Measurements from ENCODE around the gene APEH.

Gene APEH

DNA sequence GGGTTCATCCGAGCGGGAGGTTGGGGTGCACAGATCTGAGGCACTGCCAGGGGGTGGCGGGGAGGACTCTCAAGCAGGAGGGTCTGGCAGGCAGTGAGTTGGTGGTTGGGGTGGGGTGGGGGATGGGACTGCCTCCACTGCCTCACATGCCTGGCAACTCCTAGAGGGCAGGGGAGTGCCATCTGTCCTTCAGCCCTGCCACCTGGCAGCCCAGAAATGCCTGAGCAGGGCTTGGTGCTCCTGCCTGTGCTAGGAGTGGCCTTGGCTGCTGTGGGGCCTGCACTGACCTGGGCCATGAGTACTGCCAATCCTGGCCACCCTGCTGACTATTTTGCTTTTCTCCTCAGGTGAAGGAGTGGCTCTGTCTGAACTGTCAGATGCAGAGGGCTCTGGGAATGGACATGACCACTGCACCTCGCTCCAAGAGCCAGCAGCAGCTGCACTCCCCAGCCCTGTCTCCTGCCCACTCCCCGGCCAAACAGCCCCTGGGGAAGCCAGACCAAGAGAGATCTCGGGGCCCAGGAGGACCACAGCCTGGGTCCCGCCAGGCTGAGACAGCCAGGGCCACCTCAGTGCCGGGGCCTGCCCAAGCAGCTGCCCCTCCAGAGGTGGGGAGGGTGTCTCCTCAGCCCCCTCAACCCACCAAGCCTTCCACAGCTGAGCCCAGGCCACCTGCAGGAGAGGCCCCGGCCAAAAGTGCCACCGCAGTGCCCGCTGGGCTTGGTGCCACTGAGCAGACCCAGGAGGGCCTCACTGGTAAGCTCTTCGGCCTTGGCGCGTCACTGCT is 32.0 kb upstream of the APEH start:
- Histone ChIP-seq H3K4me3 (ENCODE audit: insufficient read length, low read depth) (no peak overlapping the region), H3K4me1 (ENCODE audit: insufficient read depth, insufficient read length) (peaks cover 3% of the 10 kb centered on the region), H3K36me3 (ENCODE audit: insufficient read depth, insufficient read length, low read length) (no peaks in the 10 kb centered on the region), H3K27me3 (ENCODE audit: insufficient read depth, insufficient read length) (no peaks in the 10 kb centered on the region), H3K9ac (ENCODE audit: insufficient read length, low read depth) (no peak overlapping the region), H3K9me3 (ENCODE audit: insufficient read depth, low read length) (no peaks in the 10 kb centered on the region)
- DNase-seq (ENCODE audit: low read depth, low spot score), result no peak
- TF ChIP-seq SUZ12 (IDR thresholded peaks at IDR 0.05; ENCODE audit: extremely low read depth, insufficient read depth, insufficient read length) (no peak), ZNF274 (IDR thresholded peaks at IDR 0.05; ENCODE audit: low read depth, low read length) (no peak), YY1 (IDR thresholded peaks at IDR 0.05; ENCODE audit: insufficient read depth, insufficient read length) (no peak)

DNA sequence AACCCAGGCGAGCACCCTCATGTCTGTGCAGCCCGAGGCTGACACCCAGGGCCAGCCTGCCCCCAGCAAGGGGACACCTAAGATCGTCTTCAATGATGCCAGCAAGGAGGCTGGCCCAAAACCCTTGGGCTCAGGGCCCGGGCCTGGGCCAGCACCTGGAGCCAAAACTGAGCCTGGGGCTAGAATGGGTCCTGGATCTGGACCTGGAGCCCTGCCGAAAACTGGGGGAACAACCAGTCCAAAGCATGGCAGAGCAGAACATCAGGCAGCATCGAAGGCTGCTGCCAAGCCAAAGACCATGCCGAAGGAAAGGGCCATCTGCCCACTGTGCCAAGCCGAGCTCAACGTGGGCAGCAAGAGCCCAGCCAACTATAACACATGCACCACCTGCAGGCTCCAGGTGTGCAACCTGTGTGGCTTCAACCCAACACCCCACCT is 31.4 kb upstream of the APEH start:
- H3K4me3 ChIP-seq (ENCODE audit: insufficient read length, low read depth), result no peak overlapping the region
- no peak for DNase-seq (ENCODE audit: low read depth, low spot score)

DNA sequence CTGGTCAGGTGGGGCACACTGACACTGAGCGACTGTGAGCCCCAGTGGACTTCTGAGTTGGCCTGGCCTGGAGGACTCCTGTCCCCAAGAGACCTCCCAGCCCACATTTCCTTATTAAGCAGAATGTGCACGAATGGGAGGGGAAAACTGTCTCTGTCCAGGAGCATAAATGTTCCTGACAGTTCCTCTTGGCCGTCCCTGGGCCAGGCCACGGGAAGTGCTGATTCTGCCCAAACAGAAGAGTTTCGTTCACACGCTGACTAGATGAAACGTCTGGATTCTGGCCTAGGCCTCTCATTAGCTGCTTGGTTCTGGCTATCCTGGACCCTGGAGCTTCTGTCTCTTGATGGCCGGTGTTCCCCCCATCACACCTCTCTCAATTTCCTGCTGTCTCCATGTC is 29.5 kb upstream of the APEH start:
- Histone ChIP-seq H3K27me3 (ENCODE audit: insufficient read depth, insufficient read length) (no peaks in the 10 kb centered on the region), H3K9me3 (ENCODE audit: insufficient read depth, low read length) (no peaks in the 10 kb centered on the region), H3K36me3 (ENCODE audit: insufficient read depth, insufficient read length, low read length) (no peaks in the 10 kb centered on the region), H3K4me1 (ENCODE audit: insufficient read depth, insufficient read length) (peaks cover 2% of the 10 kb centered on the region), H3K9ac (ENCODE audit: insufficient read length, low read depth) (no peak overlapping the region), H3K4me3 (ENCODE audit: insufficient read length, low read depth) (no peak overlapping the region)
- DNase-seq (ENCODE audit: low read depth, low spot score), result no peak
- TF ChIP-seq YY1 (IDR thresholded peaks at IDR 0.05; ENCODE audit: insufficient read depth, insufficient read length) (no peak), SUZ12 (IDR thresholded peaks at IDR 0.05; ENCODE audit: extremely low read depth, insufficient read depth, insufficient read length) (no peak), ZNF274 (IDR thresholded peaks at IDR 0.05; ENCODE audit: low read depth, low read length) (no peak)

More for the DNA sequence above, 31.4 kb upstream of the APEH start:
- Histone ChIP-seq H3K4me1 (ENCODE audit: insufficient read depth, insufficient read length) (peaks cover 3% of the 10 kb centered on the region), H3K9me3 (ENCODE audit: insufficient read depth, low read length) (no peaks in the 10 kb centered on the region), H3K9ac (ENCODE audit: insufficient read length, low read depth) (no peak overlapping the region), H3K36me3 (ENCODE audit: insufficient read depth, insufficient read length, low read length) (no peaks in the 10 kb centered on the region), H3K27me3 (ENCODE audit: insufficient read depth, insufficient read length) (no peaks in the 10 kb centered on the region)
- TF ChIP-seq YY1 (IDR thresholded peaks at IDR 0.05; ENCODE audit: insufficient read depth, insufficient read length) (no peak), SUZ12 (IDR thresholded peaks at IDR 0.05; ENCODE audit: extremely low read depth, insufficient read depth, insufficient read length) (no peak)

DNA sequence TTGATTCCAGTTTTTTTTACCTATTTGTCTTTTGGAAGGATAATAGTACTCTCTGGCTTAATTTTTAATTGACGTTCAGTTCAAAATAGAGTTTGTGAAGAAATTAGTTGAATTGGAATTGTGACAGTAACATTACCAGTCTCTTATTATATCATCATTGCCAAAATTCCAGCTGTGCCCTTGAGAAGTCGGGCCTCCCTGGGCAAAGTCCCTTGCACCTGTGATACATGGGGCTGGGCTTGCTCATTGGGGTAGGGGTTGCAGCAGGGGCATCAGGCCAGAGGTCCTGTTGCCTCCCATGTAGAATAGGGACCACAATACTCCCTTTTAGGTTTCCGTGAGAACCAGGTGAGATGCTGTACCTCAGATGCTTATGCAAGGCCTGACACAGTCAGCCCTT is 27.9 kb upstream of the APEH start:
- no peaks in the 10 kb centered on the region for H3K27me3 ChIP-seq (ENCODE audit: insufficient read depth, insufficient read length)
- H3K9ac ChIP-seq (ENCODE audit: insufficient read length, low read depth), result no peak overlapping the region
- H3K36me3 ChIP-seq (ENCODE audit: insufficient read depth, insufficient read length, low read length), result no peaks in the 10 kb centered on the region
- H3K9me3 ChIP-seq (ENCODE audit: insufficient read depth, low read length), result no peaks in the 10 kb centered on the region
- no peak overlapping the region for H3K4me3 ChIP-seq (ENCODE audit: insufficient read length, low read depth)
- peaks cover 5% of the 10 kb centered on the region for H3K4me1 ChIP-seq (ENCODE audit: insufficient read depth, insufficient read length)
- no peak for DNase-seq (ENCODE audit: low read depth, low spot score)
- TF ChIP-seq ZNF274 (IDR thresholded peaks at IDR 0.05; ENCODE audit: low read depth, low read length), result no peak
- TF ChIP-seq YY1 (IDR thresholded peaks at IDR 0.05; ENCODE audit: insufficient read depth, insufficient read length), result no peak
- TF ChIP-seq SUZ12 (IDR thresholded peaks at IDR 0.05; ENCODE audit: extremely low read depth, insufficient read depth, insufficient read length), result no peak

DNA sequence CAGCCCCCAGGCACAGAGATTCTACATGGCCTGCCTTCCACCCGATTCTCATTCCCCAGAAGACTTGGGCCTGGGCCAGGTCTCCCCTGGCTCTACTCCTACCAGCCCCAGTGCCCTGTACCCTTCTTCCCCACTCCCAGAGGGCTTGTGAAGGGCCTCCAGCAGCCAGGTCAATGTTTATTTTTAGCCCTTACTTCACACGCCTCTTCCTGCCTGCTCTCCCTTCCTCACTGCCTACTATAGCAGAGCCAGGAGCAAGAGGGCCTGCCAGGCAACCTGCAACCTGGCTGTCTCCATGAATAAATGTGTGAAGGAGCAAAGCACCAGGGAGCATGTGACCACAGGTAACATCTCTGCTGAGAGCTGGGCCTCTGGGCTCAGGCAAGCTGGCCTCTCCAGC is 26.4 kb upstream of the APEH start:
- peaks cover 5% of the 10 kb centered on the region for H3K4me1 ChIP-seq (ENCODE audit: insufficient read depth, insufficient read length)
- no peak for DNase-seq (ENCODE audit: low read depth, low spot score)
- no peak overlapping the region for H3K9ac ChIP-seq (ENCODE audit: insufficient read length, low read depth)
- no peaks in the 10 kb centered on the region for H3K9me3 ChIP-seq (ENCODE audit: insufficient read depth, low read length)
- no peaks in the 10 kb centered on the region for H3K27me3 ChIP-seq (ENCODE audit: insufficient read depth, insufficient read length)
- H3K36me3 ChIP-seq (ENCODE audit: insufficient read depth, insufficient read length, low read length), result no peaks in the 10 kb centered on the region
- TF ChIP-seq ZNF274 (IDR thresholded peaks at IDR 0.05; ENCODE audit: low read depth, low read length) (no peak), SUZ12 (IDR thresholded peaks at IDR 0.05; ENCODE audit: extremely low read depth, insufficient read depth, insufficient read length) (no peak), YY1 (IDR thresholded peaks at IDR 0.05; ENCODE audit: insufficient read depth, insufficient read length) (no peak)
- no peak overlapping the region for H3K4me3 ChIP-seq (ENCODE audit: insufficient read length, low read depth)

DNA sequence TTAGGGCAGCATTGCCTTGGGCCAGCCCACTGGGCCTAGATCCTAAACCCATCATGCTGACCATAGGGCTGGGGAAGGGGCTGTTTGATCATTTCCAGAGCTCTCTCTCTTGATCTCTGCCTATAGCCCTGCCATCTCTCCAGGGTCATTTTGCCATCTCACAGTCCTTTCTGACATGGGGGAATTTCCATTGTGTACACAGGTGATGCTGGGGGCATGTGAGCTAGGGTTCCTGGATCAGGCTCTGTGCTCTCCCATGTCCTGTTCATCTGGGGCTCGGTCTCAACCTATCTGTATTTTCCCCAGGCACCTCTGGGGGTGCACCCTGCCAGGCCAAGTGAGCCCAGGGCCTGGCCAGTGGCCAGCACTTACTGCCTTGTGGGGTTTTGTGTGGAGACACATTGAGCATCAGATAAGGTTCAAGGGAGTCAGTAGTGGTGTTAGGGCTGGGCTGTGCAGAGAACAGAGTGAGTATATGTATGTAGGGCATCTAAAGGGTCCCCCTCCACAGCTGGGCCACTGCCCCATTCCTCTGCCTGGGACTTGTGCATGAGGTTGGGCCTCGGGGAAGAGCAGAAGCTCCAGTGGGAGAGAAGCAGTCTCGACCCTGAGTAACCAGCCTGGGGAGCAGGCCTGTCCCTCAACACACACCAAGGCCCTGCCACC is 25.7 kb upstream of the APEH start:
- no peak overlapping the region for H3K4me3 ChIP-seq (ENCODE audit: insufficient read length, low read depth)
- DNase-seq (ENCODE audit: low read depth, low spot score), result no peak
- TF ChIP-seq YY1 (IDR thresholded peaks at IDR 0.05; ENCODE audit: insufficient read depth, insufficient read length) (no peak), SUZ12 (IDR thresholded peaks at IDR 0.05; ENCODE audit: extremely low read depth, insufficient read depth, insufficient read length) (no peak), ZNF274 (IDR thresholded peaks at IDR 0.05; ENCODE audit: low read depth, low read length) (no peak)
- H3K9me3 ChIP-seq (ENCODE audit: insufficient read depth, low read length), result no peaks in the 10 kb centered on the region
- H3K36me3 ChIP-seq (ENCODE audit: insufficient read depth, insufficient read length, low read length), result no peaks in the 10 kb centered on the region
- H3K4me1 ChIP-seq (ENCODE audit: insufficient read depth, insufficient read length), result peaks cover 5% of the 10 kb centered on the region
- H3K27me3 ChIP-seq (ENCODE audit: insufficient read depth, insufficient read length), result no peaks in the 10 kb centered on the region
- no peak overlapping the region for H3K9ac ChIP-seq (ENCODE audit: insufficient read length, low read depth)

DNA sequence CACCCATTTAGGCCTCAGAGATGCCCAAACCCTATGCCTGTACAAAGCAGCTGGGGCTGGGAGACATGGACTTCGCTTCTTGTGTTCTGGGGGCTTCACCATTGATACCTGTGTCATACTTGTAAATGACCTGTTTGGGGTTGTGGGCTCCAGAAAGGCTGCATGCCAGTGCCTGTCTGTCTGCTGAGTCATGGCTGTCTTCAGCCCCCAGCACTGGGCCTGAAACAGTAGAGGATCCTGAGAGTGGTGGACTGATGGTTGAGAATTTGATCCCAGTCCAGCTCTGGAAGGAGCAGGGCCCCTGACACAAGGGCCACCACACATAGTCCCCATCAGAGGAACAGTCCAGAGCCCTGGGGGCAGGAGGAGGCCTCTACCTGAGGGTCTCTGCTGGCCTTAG is 24.6 kb upstream of the APEH start:
- DNase-seq (ENCODE audit: low read depth, low spot score), result no peak
- Histone ChIP-seq H3K4me3 (ENCODE audit: insufficient read length, low read depth) (no peak overlapping the region), H3K36me3 (ENCODE audit: insufficient read depth, insufficient read length, low read length) (no peaks in the 10 kb centered on the region), H3K9ac (ENCODE audit: insufficient read length, low read depth) (no peak overlapping the region), H3K4me1 (ENCODE audit: insufficient read depth, insufficient read length) (peaks cover 5% of the 10 kb centered on the region), H3K9me3 (ENCODE audit: insufficient read depth, low read length) (no peaks in the 10 kb centered on the region), H3K27me3 (ENCODE audit: insufficient read depth, insufficient read length) (no peaks in the 10 kb centered on the region)
- TF ChIP-seq YY1 (IDR thresholded peaks at IDR 0.05; ENCODE audit: insufficient read depth, insufficient read length), result no peak
- no peak for TF ChIP-seq SUZ12 (IDR thresholded peaks at IDR 0.05; ENCODE audit: extremely low read depth, insufficient read depth, insufficient read length)
- no peak for TF ChIP-seq ZNF274 (IDR thresholded peaks at IDR 0.05; ENCODE audit: low read depth, low read length)

Measured in NT2/D1 (cell line).